GM12873 (cell line): Measurements from ENCODE around the gene EMP2.

Experiments
- CTCF ChIP-seq: IDR thresholded peaks from 2 replicates; pipeline ENCODE4 v1.5.1; 2012; ENCODE audit warnings: low read depth, mild to moderate bottlenecking, moderate library complexity, low read length, control low read depth; ENCODE audit not compliant: insufficient read depth; ENCODE audit errors: missing control alignments

The EMP2 gene

GRCh38 chr16:10594312-10594950, 14.0 kb upstream of the EMP2 start:
- no peak for TF ChIP-seq CTCF

- TF ChIP-seq CTCF = no peak
Measured at GRCh38 chr16:10592611-10593010, 12.2 kb upstream of the EMP2 start.

- TF ChIP-seq CTCF = no peak
Measured at GRCh38 chr16:10590342-10590741, 9.9 kb upstream of the EMP2 start.

- TF ChIP-seq CTCF = no peak
Measured at GRCh38 chr16:10589109-10589508, 8.7 kb upstream of the EMP2 start.

GRCh38 chr16:10587622-10588021, 7.2 kb upstream of the EMP2 start:
- TF ChIP-seq CTCF = no peak

GRCh38 chr16:10584981-10585438, 4.6 kb upstream of the EMP2 start:
- no peak for TF ChIP-seq CTCF

GRCh38 chr16:10583269-10583668, 2.9 kb upstream of the EMP2 start:
- no peak for TF ChIP-seq CTCF
